NCI-H82 (cell line): ENCODE measurements around the gene KIF4B.
"Not testable (repeated sequence)": the region's sequence is repeated elsewhere in the genome, so short reads cannot be mapped to it uniquely, and the experiment has no call there.

Experiments used
- DNase-seq: peaks from one replicate; lab custom pipeline; 2025; lab: John Stamatoyannopoulos, UW

The KIF4B gene

DNA sequence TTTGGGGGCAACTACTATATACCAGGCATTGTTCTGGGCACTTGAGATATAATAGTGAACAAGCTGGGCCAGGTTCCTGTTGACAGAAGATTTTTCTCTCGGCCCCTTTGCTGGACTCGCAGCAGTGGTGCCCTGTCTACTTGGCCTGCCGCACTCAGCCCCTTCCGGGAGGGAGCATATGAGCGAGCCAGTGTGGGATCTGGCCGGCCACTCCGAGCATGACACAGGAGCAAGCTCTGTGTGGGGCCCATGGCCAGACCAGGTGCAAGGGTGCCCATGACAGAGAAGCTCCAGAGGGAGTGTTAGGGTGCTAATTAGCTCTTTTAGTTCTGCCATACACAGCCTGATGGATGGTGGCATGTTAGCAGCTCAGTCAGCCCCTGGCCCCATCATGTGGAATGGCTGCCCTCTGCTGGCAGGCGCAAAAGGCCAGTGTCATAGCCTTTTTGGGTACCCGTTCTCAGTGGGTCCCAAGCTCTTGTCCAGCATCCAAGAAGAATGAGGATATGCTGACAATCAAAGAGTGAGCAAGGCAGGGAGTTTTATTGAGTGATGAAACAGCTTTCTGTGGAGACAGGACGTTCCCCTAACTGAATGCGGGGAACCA lies 9.3 kb upstream of the KIF4B start:
- no peak for DNase-seq

DNA sequence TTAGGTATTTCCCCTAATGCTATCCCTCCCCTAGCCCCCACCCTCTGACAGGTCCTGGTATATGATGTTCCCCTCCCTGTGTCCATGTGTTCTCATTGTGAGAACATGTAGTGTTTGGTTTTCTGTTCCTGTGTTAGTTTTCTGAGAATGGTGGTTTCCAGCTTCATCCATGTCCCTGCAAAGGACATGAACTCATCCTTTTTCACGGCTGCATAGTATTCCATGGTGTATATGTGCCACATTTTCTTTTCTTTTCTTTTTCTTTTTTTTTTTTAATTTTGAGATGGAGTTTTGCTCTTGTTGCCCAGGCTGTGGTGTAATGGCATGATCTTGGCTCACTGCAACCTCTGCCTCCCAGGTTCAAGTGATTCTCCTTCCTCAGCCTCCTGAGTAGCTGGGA lies 7.3 kb upstream of the KIF4B start:
- not testable (repeated sequence) for DNase-seq

DNA sequence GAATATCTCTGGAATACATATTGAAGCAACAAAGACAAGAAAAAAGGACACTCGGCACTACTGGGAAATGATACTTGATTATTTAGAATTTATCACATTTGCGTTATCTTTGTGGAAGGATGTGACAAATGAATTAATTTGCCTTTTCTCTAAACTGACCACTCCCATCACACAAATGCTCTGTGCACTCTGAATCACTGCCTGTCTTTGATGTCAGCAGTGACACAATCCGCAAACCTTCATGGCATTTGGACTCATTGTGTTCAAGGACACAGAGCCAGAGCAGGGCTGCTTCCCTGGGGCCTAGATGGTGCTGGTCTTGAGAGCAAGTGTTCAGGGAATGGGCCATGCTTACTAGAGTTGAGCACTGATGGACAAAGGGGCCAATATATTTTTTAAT lies 4.9 kb upstream of the KIF4B start:
- no peak for DNase-seq

DNA sequence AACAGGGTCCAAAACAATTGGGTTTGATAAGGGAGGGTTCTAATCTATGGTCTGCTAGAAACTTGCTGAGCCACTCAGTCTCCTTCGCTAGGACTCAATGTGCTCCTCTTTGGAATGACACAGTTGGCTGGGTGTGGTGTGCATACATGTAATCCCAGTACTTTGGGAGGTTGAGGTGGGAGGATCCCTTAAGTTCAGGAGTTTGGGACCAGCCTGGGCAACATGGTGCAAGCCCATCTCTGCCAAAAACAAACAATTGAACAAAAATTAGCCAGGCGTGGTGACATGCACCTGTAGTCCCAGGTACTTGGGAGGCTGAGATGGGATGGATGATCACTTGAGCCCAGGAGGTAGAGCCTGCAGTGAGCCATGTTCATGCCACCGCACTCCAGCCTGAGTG lies 2.7 kb upstream of the KIF4B start:
- no peak for DNase-seq

DNA sequence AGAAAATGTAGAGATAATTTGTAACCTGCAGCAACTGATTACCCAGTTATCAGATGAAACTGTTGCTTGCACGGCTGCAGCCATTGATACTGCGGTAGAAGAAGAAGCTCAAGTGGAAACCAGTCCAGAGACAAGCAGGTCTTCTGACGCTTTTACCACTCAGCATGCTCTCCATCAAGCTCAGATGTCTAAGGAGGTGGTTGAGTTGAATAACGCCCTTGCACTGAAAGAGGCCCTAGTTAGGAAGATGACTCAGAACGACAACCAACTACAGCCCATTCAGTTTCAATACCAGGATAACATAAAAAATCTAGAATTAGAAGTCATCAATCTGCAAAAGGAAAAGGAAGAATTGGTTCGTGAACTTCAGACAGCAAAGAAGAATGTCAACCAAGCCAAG lies 1.7 kb downstream of the KIF4B start:
- DNase-seq, result no peak

DNA sequence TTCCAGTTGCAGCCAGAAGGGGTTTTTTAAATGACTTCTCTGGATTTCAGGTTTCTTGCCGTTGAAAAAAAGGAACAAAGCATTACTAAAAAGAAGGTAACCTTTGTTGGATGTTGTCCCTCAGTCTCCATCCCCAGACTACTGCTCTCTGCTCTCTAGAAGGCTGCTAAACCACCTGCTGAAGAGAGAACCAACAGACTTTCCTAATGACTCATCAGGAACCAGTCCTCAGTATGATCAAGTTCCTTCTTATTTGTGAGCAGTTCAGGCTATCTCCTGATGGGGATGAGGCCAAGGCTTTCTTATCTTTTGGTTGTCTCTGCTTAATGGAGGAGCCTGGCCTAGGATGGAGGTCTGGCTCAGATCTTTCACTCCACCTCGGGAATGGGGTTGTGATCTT lies 4.1 kb downstream of the KIF4B start:
- DNase-seq, result no peak

DNA sequence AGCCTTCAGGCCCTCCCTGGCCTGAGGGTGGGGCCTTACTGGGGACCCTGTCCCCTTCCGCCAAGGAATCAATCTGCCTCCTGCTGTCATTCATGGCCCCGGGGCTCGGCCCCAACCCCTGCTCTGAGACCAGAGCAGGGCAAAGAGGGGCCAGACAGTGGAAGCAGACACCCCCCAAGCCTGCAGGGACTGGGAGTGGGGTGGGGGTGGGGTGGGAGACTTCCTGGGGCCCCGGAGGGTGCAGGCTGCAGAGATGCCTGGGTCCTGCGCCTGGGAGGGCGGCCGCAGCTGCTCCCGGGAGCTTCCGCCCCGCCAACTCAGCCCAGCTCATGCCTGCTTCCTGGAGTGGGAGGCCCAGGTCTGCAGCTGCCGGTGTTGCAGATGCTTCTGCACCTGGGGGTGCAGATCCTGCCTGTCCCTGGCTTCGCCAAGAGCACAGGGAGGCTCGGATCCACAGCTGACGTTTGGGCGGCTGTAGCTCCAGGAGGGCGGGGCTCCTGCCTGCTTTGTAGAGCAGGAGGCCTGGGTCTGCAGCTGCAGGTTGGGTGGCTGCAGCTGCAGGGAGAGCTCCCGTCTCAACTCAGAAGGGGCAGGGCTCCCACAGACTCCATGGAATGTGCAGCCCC lies 6.2 kb downstream of the KIF4B start:
- no peak for DNase-seq

DNA sequence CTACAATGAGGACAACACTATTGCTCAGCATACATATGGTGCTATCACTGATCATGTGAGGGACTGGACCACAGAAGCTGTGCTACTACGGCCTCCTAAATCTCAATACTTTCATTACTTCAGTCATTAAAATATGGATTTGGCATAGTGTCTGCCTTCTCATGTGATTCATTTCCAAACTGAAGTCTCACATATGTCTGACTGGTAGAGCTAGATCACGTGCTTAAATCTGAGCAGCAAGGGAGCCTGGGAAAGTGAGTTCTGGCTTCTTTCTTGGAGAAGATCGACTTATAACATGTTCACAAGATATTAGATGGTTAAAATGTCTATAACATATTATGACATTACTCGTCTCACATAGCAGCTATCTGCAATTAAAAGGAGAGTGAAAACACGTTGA lies 8.3 kb downstream of the KIF4B start:
- DNase-seq, result no peak

DNA sequence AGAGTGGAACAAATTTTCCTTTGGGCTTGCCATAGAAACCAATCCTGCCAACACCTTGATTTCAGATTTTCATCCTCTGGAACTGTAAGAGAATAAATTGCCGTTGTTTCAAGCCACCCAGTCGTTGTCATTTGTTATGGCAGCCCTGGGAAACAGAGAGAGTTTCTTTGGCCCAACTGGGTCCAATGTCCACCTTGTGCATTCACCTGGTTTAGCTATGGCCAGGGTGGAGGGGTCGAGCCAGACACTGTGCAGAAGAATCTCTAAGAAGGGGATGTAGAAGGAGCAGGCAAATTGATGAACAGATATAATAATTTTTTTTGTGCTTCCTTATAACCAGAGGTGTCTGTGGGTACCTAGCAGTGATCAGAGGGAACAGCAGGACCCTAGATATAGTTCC lies 9.8 kb downstream of the KIF4B start:
- no peak for DNase-seq

DNA sequence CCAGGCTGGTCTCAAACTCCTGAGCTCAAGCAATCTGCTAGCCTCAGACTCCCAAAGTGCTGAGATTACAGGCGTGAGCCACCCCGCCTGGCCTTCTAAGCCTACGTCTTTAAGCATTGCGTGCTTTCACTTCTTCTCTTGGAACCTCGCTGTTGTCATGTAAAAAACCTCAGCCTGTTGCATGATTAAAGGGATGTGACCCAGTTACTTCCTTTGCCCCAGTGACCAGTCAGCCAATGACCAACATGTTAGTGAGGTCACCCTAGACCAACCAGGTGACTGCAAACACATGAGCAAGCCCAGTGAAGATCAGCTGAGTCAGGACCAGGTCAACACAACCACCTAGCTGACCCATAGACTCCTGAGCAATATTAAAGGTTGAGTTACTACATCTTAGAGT lies 10.5 kb downstream of the KIF4B start:
- DNase-seq, result no peak

DNA sequence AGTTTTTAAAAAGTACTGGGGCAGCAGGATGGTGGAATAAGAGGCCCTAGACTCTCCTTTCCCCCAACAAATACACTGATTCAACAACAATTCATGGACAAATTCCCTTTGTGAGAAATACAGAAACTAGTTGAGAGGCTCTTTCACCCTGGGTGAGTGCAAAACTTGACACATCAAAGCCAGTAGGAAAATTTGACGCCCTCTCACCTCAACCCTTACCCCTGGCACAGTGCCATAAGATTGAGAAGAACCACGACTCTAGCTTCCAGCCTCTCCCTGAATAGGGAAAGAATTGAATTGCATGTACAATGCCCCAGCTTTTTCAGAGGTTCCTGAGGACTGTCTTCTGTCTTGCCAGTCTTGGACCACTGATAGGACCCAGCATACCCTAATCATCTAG lies 12.3 kb downstream of the KIF4B start:
- no peak for DNase-seq

DNA sequence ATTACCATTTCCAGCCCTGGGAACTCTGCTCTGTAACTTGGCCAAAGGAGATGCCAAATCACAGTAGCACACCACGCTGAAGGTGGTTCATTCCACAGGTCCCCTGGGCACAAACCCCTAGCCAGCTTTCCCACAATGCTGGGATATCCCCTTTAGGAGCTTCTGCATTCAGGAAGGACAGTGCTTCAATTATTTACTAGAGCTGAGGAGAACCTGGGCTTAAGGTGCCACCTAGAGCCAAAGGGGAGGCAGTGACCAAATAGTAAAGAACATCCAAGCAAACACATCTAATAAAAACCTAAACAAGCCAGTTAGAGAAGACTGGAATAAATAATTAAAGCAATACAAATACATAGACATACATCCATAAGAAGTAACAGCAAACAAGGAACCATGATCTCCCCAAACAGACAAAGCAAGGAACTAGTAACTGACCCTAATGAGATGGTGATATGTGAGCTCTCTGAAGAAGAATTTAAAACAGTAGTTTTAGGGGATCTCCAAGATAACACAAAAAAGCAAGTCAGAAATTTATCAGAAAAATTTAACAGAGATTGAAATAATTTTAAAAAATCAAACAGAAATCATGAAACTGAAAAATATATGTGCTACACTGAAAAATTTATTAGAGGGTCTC lies 14.6 kb downstream of the KIF4B start:
- peak; percentile 10 for DNase-seq

DNA sequence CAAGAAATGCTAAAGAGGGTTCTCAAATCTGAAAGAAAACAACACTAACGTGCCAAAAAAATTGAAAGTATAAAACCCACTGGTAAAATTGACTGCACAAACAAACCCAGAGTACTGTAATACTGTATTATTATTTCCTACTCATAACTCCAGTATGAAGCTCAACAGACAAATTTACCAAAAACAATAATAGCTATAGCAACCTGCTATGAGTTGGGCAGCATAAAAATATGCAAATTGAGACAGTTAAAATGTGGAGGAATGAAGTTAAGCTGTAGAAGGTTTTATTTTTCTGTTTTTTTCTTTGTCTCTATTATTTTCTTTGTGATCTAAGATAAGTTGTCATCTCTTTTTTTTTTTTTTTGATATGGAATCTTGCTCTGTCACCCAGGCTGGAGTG lies 15.7 kb downstream of the KIF4B start:
- no peak for DNase-seq

DNA sequence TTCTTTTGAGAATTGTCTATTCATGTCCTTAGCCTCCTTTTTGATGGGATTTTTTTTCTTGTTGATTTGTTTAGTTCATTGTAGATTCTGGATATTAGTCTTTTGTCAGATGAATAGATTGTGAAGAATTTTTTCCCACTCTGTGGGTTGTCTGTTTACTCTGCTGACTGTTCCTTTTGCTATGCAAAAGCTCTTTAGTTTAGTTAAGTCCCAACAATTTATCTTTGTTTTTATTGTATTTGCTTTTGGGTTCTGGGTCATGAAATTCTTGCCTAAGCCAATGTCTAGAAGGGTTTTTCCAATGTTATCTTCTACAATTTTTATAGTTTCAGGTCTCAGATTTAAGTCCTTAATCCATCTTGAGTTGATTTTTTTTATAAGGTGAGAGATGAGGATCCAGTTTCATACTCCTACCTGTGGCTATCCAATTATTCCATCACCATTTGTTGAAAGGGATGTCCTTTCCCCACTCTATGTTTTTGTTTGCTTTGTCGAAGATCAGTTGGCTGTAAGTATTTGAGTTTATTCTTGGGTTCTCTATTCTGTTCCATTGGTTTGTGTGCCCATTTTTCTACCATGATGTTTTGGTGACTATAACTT lies 20.7 kb downstream of the KIF4B start:
- not testable (repeated sequence) for DNase-seq

DNA sequence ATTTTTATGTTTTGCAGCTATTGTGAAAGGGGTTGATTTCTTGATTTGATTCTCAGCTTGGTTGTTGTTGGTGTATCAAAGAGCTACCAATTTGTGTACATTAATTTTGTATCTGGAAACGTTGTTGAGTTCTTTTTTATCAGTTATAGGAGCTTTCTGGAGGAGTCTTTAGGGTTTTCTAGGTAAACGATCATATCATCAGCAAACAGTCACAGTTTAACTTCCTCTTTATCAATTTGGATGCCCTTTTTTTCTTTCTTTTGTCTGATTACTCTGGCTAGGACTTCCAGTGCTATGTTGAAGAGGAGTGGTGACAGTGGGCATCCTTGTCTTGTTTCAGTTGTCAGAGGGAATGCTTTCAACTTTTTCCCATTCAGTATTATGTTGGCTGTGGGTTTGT lies 21.5 kb downstream of the KIF4B start:
- DNase-seq, result not testable (repeated sequence)

DNA sequence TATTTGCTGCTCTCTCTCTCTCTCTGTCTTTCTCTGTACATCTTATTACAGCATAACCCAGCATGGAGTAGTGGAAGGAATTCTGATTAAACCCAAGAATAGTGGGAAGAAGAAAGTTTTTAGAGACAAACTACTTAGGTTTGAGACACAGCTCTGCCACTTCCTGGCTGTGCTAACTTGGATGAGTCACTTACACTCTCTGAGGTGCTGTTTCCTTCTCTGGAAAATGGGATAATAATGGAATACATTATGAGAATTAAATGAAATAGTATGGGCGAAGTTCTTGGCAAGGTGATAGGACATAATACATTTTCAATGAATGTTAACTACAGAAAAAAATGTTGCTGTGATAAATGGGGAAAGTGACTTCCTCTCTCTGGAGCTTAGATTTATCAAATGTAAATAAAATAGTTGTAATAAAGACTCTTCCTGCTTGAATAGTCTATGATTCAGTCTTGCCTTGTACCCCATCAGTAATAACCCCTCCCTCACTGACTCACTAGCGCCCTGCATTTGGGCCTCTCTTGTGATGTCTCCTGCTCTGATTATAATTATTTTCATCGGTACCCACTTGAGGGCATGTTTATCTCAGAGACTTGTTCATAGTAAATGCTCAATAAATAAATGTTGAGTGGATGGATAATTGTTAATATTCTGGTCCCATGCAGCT lies 27.6 kb downstream of the KIF4B start:
- no peak for DNase-seq

DNA sequence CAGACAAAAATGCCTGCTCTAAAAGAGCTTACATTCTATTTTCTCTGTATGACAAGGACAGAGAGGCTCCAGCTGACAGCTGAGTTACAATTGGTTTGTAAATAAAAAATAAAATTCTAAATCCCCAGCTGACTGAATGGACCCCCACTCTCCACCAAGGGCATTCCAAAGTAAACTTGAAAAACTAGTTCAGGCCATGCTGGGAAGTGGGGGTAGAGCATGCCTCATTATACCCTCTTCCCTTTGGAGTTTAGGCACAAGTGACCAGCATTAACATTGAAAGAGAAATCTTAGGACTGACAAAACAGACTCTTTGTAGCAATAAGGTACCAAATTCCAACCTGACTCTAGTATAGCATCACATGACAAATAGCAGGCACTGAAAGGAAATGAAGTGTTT lies 31.0 kb downstream of the KIF4B start:
- no peak for DNase-seq

DNA sequence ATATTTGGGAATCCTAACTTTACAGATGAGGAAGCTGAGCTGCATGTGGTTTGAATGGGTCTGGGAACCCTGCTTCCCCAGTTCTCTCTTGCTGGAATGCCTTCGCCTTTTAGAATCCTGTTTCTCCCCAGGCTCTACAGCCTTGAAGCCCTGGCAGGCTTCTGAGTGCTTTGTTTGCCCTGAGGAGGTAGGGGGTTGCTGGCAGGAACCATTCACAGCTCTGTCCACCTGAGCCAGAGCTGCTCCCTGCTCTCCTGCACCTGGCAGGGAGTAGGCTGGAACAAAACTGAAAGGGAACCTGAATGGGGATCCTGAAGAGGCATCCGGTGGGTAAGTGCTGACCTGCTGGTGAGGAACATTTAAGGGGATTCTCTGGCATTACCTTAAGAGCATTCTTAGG lies 33.0 kb downstream of the KIF4B start:
- no peak for DNase-seq

DNA sequence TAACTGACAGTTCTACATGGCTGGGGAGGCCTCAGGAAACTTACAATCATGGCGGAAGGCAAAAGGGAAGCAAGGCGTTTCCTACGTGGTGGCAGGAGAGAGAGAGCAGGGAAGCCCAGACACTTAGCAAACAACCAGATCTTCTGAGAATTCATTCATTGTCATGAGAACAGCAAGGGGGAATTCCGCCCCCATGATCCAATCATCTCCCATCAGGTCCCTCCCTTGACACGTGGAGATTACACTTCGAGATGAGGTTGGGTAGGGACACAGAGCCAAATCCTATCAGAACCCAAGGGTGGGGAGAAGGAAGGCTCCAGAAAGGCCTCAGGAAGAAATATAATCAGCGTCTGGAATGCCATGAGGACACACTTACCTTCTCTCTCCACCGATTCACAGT lies 34.3 kb downstream of the KIF4B start:
- DNase-seq, result peak; percentile 22

DNA sequence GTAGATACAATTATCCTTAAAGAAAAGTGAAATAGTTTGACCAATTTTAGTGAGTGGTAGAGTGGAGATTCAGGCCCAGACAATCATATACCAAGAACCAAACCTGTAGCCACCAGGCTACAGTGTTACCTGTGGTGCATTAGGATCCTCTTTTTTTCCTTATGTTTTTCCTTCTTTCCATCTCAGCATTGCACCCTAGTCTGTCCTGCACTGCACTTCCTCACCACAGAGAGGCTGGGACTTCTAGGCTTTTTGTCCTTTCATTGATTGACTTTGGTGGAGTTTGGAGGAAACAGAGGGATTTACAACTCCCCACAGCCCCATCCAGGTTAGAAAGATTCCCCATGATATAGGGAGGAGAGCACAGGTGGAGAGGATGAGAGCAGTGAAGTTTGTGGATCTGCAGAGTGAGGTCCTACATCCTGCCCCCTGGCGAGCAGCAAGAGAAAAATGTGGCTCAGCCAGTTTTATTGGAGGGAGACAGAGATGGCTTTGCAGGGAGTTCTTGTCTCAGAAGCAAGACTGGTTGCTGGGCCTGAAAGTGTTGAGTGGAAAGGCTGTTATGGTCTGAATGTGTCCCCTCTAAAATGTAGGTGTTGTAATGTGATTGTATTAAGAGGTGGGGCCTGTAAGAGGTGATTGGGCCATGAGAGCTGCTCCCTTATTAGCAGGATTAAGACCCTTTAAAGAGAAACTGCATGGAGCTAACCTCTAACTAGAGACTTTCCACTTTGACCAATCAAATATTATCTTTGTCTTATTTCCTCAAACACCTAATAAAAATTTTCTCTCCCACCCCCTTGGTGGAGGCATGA lies 36.2 kb downstream of the KIF4B start:
- DNase-seq, result peak; percentile 42

DNA sequence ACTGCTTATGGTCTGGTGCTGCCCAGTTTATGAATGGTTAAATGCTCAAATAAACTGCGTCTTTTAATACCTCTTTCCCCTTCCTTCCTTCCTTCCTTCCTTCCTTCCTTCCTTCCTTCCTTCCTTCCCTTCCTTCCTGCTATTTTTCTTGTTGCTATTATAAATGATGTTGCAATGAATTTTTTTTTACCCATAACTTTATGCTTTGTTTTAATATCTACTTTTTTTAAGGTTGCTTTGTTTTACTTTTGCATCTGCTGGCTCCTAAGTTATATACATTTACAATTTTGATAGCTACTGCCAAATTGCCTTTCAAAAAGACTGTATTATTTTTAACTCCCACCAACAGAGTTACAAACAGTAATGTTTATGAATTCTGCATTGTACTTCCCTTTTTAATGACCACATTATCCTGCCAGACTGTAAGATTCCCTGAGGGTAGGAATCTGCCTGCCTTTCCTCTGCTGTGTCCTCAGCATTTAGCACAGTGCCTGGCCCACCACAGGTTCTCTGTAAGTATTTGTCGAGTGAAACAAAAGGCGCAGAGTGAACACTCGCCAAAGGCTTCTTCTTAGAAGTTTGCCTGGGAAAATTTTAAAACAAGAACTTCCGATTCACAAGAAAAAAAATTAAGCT lies 36.9 kb downstream of the KIF4B start:
- DNase-seq, result no peak

DNA sequence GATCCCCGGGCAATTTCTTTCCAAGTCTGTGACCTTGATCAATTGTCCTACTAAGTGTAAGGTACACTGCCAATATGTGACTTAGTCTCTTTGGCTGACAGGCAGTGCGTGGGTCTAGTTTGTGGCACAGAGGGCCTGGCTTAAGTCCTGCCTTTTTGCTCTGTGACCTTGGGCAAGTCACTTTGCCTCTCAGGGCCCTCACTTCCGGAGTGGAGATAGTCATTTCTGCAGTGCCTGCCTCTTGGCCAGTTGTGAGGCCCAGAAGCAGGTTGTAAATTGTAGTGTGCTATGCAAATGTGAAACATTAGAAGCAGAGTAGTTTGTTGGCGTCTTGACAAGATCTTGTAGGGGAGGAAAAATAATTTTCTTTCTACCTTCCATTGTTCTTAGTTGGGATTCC lies 39.0 kb downstream of the KIF4B start:
- no peak for DNase-seq
